Stimulated activated CD8-positive, alpha-beta memory T cell treated with anti-CD3 and anti-CD28 coated beads, Interleukin-4, amount 100 ng/mL, for 1 hour (primary cell): Measurements from ENCODE around the gene PLEKHH3.

Experiments used
- DNase-seq, 2 donors: peaks; one replicate each; pipeline ENCODE4 v3.0.0-alpha.2; 2020; ENCODE audit warnings: low read depth in 2 of 2, low spot score in 1 of 2

PLEKHH3 gene

DNA sequence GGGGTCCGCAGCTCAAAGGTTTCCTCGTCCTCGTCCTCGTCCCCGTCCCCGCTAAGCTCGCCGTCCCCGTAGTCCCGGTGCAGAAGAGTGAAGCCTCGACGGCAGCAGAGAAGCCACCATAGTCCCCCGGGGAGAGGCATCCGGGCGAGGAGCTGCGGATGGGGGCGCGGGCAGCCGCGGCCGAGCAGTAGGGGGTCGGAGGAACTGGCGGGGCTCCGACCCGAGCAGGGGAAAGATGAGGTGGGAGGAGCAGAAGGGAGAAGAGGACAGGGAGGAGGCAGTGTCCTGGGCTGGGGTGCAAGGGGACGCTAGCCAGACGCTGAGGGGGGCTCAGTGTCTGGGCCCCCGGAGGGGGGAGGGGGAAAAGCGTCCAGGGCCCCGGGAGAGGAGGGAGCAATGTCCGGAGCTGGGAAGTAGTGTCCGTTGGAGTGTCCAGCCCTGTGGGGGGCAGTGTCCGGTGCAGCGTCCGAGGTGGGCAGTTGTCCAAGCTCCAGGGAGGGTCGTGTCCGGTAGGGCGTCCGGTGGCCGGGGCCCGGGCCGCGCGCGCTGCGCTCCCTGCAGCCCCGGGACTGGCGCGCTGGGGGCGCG is at the start of gene PLEKHH3:
Gene PLEKHH3, minus strand, starts transcription at position 571 of the 588 bp plus-strand sequence. Its CDS starts 431 bp downstream, at position 140.
- no peak for DNase-seq

DNA sequence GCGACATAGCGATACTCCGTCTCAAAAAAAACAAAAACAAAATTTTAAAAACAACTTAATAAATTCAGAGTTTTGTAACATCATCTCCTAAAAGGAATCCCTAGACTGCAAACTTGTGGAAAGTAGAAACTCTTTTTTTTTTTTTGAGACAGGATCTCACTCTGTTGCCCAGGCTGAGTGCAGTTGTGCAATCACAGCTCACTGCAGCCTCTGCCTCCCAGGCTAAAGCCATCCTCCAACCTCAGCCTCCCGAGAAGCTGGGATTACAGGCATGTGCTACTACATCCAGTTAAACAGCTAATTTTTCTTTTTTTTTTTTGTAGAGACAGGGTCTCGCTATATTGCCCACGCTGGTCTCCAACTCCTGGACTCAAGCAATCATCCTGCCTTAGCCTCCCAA is 48.3 kb upstream of the PLEKHH3 start:
- no peak for DNase-seq

- no peak for DNase-seq
Measured at GRCh38 chr17:42723636-42724035, 46.8 kb upstream of the PLEKHH3 start.

DNA sequence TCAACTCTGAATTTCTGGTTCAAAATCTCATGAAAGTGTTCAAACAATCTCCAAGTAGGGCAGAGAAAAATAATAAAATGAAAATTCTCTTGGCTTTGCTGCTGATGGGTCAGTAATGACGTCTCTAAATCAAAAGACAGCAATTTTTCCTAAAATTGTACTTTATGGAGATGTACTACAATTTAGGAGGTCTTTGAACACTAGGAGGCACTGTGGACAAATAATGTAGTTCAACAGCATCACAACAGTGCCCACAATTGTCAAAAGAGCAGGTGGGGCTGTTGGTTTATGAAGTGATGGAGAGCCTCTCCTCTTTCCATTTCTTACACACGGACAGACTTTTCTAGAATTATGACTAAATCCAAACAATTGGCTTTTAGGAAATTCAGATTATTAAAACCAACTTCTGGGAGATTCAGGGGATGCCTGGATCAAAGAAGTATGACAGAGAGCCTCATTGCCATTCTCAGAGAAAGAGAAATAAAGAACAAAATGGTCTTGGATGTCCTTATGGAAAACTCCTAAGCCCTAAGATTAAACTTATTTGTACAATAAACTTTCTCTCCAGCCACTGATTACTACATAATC is 44.3 kb upstream of the PLEKHH3 start:
- DNase-seq, result no peak

DNA sequence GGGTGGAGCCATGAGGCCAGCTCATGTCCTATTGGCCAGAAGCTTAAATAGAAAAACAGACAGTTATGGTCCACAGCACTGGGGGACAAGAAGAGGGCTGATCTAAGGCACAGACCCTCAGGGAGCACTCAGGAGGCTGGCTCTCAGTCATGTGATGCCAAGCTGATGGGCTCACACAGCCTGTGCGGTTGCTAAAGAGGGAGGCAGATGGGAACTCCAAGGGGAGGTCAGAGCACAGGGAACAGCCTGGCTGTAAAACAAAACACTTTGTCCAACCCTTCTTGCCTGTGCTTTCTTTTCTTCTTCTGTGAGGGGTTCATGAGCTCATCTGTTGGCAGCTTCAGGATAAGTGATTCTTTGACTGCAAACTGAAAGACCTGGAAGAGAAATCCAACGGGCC is 32.8 kb upstream of the PLEKHH3 start:
- no peak for DNase-seq

- no peak for DNase-seq
Measured at GRCh38 chr17:42708588-42708987, 31.8 kb upstream of the PLEKHH3 start.

DNA sequence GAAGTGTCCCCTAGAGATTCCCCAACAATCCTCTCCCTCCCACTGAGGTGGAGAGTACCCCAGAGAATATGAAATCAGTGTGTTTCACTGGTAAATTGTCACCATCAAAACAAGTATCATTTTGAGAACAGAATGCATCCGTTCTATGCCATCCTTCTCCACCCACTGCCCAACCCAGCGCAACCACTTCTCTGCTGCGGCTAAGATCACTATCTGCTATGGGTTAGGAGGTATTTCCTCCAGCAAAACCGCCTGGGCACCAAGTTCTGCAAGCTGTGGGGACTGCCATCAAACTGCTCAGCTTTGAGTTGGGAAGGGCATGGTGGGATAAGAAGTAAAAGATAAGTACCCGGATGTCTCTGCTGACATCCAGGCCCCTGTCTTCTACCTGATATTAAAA is 29.9 kb upstream of the PLEKHH3 start:
- peak in 1 of 2 donors; percentile 17 for DNase-seq

GRCh38 chr17:42704837-42705494 is 28.2 kb upstream of the PLEKHH3 start:
- no peak for DNase-seq

DNA sequence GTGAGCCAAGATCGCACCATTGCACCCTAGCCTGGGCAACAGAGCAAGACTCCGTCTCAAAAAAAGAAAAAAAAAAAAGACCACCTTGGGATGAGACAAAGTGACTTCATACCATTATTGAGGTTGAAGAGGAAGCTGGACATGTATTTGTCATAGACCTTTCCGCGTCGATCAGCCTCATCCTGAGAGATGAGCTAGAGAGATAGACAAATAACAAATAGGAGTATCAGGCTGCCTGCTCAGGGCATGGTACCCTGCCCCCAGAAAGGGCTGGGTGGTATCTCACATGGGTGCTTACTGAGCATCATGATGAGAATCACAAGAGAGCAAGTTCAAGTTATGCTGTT is 27.7 kb upstream of the PLEKHH3 start:
- no peak for DNase-seq

DNA sequence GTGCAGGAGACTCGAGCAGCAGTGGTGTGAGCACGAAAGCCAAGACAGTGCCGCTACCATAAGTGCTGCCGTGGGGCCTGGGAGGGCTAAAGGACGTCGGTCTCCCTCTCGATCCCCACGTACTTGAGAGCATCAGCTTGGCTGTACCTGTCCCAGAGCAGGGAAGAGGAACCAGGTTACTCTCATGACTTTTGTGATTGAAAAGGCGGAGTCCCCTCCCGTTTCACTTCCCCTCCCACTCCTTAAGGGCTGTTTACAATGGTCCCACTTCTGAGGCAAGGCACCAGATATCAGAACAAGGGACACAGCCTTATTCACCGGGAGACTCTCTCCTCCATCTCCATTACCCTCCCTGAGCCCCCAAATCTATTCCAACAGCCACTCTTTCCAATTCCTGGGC is 25.7 kb upstream of the PLEKHH3 start:
- DNase-seq, result no peak

DNA sequence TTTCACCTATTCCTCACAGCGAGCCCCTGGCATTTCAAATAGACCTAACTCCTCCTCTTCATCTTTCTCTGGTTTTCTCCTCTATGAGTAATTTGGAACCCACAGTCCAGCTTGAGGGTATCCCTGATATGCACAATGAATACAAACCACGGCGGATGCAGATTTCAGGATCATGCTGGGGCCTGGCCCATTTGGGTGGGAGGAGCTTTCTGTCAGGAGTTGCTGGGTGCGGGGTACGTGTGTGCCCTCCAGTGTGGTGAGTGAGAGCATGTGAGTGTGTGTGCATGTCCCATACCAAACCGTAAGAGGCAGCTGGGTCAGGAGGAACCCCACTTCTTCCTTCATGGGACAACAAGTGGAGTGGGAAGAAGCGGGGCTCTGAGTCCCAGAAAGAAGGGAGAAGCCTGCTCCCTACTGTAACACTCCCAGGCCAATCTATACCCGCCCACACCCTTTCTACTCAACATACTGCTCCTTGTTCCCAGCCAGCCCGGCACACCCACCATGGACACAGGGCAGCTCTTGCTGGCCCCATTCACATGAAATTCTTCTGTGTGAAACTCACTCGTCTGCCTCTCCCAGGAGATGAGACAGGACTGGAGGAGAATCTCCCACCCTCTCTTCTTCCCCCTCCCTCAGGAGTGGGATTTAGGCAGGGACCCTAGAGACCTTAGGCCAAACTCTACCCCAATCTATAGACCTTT is 23.9 kb upstream of the PLEKHH3 start:
- no peak for DNase-seq

GRCh38 chr17:42699415-42699740 is 22.6 kb upstream of the PLEKHH3 start:
- DNase-seq, result no peak

DNA sequence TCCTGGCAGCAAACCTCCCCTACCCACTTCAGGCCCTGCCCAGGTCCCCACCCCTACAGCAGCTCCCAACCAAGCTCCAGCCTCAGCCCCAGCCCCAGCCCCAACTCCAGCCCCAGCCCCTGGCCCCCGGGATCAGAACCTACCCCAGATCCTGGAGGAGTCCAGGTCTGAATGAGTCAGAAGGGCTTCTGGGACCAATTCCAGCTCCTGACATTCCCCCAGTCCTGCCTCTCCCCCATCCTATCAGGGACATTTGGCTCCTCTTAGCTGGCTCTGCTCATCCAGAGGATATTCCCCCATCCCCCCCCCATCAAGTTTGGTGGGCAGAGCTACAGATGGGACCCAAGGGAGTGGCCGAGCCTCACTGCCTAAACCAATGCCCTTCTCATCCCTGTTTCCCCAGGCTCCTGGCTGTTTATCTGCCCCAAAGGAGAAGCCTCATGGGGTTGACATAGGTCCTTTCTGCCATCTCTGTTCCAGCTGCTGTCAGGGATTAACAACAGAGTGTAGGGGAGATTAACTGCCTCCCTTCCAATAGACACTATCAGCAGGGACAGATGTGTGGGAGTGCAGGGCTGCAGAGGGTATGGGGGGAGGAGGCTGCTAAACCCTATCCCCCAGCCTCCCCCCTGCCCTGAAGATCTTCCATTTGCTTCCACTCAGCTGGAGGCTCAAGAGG is 22.1 kb upstream of the PLEKHH3 start:
- no peak for DNase-seq

DNA sequence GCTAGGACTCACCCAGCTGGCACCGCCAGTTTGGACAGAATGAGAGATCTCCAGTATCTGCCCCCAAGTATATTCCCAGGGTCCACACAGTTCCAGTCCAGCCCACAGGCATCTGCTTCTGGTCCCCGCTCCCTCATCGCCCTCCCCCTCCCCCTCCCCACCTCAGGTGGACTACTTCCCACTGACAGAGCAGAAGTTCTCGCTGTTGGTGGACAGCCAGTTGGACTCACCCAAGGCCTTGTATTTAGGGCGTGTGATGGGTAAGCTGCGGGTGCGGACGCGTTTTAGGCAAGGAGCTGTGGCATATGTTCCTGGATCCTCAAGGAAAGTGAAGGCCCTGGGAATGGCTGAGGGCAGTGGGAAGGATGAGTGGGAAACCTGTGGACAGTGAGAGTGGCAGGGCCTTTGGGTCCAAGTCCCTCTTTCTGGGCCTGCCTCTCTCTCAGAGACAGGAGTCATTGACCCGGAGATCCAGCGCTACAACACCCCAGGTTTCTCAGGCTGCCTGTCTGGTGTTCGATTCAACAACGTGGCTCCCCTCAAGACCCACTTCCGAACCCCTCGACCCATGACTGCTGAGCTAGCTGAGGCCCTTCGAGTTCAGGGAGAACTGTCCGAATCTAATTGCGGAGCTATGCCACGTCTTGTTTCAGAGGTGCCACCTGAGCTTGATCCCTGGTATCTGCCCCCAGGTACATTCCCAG is 20.5 kb upstream of the PLEKHH3 start:
- no peak for DNase-seq

GRCh38 chr17:42695500-42695899 is 18.7 kb upstream of the PLEKHH3 start:
- DNase-seq, result no peak

DNA sequence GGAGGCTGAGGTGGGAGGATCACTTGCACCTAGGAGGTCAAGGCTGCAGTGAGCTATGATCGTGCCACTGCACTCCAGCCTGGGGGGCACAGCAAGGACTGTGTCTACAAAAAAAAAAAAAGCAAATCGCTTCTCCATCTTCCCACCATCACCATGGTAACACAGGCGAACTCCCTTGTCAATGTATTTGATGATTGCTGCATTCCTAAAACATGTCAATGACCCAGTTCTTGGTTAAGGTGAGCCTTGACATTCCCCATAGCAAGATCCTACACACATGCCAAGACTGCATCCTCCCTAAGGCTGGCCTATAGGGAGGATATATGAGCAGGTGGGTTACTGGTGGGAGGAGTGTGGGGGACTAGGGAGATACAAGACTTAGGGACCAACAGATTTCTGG is 17.7 kb upstream of the PLEKHH3 start:
- no peak for DNase-seq

DNA sequence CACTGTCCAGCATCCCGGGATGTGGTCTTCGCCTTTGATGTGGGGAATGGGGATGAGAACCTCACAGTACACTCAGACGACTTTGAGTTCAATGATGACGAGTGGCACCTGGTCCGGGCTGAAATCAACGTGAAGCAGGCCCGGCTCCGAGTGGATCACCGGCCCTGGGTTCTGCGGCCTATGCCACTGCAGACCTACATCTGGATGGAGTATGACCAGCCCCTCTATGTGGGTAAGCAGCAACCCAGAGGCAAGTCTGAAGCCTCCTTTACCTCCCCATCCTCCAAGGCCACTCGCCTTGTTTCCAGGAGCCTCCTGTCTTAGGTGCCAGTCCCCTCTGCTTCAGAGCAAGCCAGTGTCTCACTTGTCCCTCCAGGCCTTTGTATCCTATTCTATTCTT is 15.7 kb upstream of the PLEKHH3 start:
- no peak for DNase-seq

GRCh38 chr17:42691021-42691545 is 14.3 kb upstream of the PLEKHH3 start:
- no peak for DNase-seq

DNA sequence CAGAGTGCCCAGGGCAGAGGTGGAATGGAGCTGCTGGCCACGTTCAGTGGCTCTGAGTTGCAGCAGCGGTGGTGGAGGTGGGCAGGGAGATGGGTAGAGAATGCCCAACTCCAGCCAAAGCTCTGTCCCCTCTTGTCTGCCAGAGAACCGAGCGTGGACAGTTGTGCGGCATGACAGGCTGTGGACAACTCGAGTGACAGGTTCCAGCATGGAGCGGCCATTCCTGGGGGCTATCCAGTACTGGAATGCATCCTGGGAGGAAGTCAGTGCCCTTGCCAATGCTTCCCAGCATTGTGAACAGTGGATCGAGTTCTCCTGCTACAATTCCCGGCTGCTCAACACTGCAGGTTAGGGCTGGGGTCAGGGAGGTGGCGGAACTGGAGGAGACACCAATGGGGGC is 13.8 kb upstream of the PLEKHH3 start:
- no peak for DNase-seq

DNA sequence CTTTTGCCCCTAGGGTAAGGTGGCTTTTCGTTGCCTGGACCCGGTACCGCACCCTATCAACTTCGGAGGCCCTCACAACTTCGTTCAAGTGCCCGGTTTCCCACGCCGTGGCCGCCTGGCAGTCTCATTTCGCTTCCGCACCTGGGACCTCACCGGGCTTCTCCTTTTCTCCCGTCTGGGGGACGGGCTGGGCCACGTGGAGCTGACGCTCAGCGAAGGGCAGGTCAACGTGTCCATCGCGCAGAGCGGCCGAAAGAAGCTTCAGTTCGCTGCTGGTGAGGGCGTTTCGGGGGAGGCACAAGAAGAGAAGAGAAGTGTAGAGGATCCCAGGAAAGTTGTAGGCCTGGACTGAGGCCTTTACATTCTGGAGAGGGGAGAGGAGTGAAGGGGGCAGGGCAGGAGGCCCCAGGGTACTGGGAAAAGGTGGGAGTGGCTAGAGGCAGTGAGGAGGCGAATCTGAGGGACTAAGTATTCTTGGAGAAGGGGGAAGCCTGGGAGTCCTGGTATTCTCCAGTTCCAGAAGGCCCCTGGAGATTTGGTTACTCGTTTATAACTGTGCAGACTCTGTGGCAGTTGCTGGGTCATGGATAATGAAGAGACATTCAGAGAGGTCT is 11.0 kb upstream of the PLEKHH3 start:
- no peak for DNase-seq
